ENCODE data around the gene EMID1. TPM values are rescaled to one million over a fixed set of nuclear protein-coding genes. Genes with fewer than 3 reads are reported as not detected.
"Not testable (repeated sequence)": the region's sequence is repeated elsewhere in the genome, so short reads cannot be mapped to it uniquely, and the experiment has no call there.

The EMID1 gene
- total and polyA plus RNA-seq, 2 experiments from 2014 or later = 9.9 to 42.5 TPM

- no peak for TF ChIP-seq CTCF (IDR thresholded peaks at IDR 0.05; ENCODE audit: low read depth, low read length)
- no peaks in the 10 kb centered on the region for H3K36me3 ChIP-seq
- no peak overlapping the region for H3K4me3 ChIP-seq
- H3K4me1 ChIP-seq (ENCODE audit: low read depth) = no peaks in the 10 kb centered on the region
- peak in 1 of 2 donors; percentile 63 for DNase-seq (ENCODE audit: low read depth in 1 of 2, low spot score in 1 of 2)
- no peaks in the 10 kb centered on the region for H3K9me3 ChIP-seq (ENCODE audit: low read depth)
- no peak overlapping the region for H3K27ac ChIP-seq
- no peaks in the 10 kb centered on the region for H3K27me3 ChIP-seq
Measured at GRCh38 chr22:29231971-29232959, 26.6 kb downstream of the EMID1 start.

GRCh38 chr22:29233277-29233877, 27.7 kb downstream of the EMID1 start:
- H3K4me3 ChIP-seq = no peak overlapping the region
- DNase-seq (ENCODE audit: low read depth in 1 of 2, low spot score in 1 of 2) = no peak
- H3K36me3 ChIP-seq = no peaks in the 10 kb centered on the region
- TF ChIP-seq CTCF (IDR thresholded peaks at IDR 0.05; ENCODE audit: low read depth, low read length) = no peak
- no peak overlapping the region for H3K27ac ChIP-seq
- H3K9me3 ChIP-seq (ENCODE audit: low read depth) = no peaks in the 10 kb centered on the region
- no peaks in the 10 kb centered on the region for H3K4me1 ChIP-seq (ENCODE audit: low read depth)
- no peaks in the 10 kb centered on the region for H3K27me3 ChIP-seq

DNA sequence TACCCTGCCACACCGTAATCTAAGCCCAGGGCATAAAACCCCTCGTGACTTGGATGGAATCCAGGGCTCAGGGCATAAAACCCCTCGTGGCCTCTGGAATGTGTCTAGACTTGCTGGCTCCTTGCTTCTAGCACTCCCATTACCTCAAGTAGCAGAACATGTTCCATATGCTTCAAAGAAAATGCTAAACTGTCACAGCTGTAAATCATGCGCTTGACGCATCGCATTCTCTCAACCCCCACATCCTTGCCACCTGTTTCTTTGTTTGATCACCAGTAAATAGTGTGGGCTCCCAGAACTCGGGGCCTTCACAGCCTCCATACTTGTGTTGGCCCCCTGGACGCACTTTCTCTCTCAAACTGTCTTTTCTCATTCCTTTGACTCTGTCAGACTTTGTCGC, 34.8 kb downstream of the EMID1 start:
- peak overlapping the region; percentile 51 for H3K27ac ChIP-seq
- H3K4me1 ChIP-seq (ENCODE audit: low read depth); DNase-seq (ENCODE audit: low read depth in 1 of 2, low spot score in 1 of 2); H3K9me3 ChIP-seq (ENCODE audit: low read depth); H3K27me3 ChIP-seq; H3K36me3 ChIP-seq; H3K4me3 ChIP-seq: not testable (repeated sequence)

GRCh38 chr22:29243874-29244446, 38.3 kb downstream of the EMID1 start:
- H3K9me3 ChIP-seq (ENCODE audit: low read depth) = no peaks in the 10 kb centered on the region
- no peaks in the 10 kb centered on the region for H3K27me3 ChIP-seq
- no peaks in the 10 kb centered on the region for H3K36me3 ChIP-seq
- H3K27ac ChIP-seq = no peak overlapping the region
- no peak for TF ChIP-seq CTCF (IDR thresholded peaks at IDR 0.05; ENCODE audit: low read depth, low read length)
- no peaks in the 10 kb centered on the region for H3K4me1 ChIP-seq (ENCODE audit: low read depth)
- no peak overlapping the region for H3K4me3 ChIP-seq
- no peak for DNase-seq (ENCODE audit: low read depth in 1 of 2, low spot score in 1 of 2)

DNA sequence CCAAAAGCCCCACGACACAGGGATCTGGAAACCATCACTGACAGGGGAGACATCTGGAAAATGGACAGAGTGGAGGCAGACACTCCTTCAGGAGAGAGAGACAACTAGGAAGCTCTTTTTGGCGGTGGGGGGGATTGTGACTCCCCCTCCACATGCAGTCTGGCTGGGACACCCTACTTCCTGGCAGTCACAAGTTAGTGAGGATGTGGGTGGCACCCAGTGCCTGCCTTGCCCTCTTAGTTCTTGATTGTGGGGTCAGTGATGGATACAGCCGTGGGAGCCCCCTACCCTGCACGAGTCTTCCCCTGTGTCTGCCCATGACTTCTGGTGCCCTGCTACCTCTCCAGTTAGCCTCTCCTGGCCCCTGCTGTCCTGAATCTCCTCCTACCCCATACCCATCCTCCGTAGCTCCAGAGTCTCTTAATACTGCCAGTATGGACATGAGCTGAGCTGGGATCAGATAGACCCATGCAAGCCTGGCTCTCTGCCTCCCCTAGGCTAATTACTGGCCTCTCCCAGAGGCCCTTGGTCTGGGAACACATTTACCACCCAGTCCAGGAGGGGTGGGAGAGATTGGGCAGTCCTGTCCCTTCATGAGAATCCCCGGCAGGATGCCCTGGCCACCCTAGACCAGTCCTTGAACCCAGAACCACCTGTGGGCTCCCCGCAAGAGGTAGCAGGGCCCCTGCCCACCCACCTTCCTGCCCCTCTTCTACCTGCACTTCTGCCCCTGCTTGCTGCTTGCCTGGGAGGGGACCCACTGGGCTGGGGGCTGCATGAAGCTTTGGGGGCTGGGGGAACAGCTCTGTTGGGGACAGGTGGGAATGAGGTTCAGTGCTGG, 39.3 kb downstream of the EMID1 start:
- no peak overlapping the region for H3K4me3 ChIP-seq
- DNase-seq (ENCODE audit: low read depth in 1 of 2, low spot score in 1 of 2) = no peak
- H3K27ac ChIP-seq = no peak overlapping the region
- no peaks in the 10 kb centered on the region for H3K9me3 ChIP-seq (ENCODE audit: low read depth)
- no peaks in the 10 kb centered on the region for H3K36me3 ChIP-seq
- no peaks in the 10 kb centered on the region for H3K27me3 ChIP-seq
- H3K4me1 ChIP-seq (ENCODE audit: low read depth) = no peaks in the 10 kb centered on the region
- TF ChIP-seq CTCF (IDR thresholded peaks at IDR 0.05; ENCODE audit: low read depth, low read length) = no peak
